ENCODE measurements around the gene SPATA33.
"Not testable (repeated sequence)": the region's sequence is repeated elsewhere in the genome, so short reads cannot be mapped to it uniquely, and the experiment has no call there.

Gene SPATA33

GRCh38 chr16:89690392-89690901 is 32.8 kb downstream of the SPATA33 start:
- no peak for TF ChIP-seq CTCF (IDR thresholded peaks at IDR 0.05; ENCODE audit: low read depth, low read length, missing control alignments)
- no peak overlapping the region for H3K4me3 ChIP-seq (replicated peaks; ENCODE audit: low read depth, low read length)
- DNase-seq (ENCODE audit: extremely low read depth, low read depth), result no peak

GRCh38 chr16:89691231-89691985 is 33.8 kb downstream of the SPATA33 start:
- DNase-seq (ENCODE audit: extremely low read depth, low read depth), result no peak
- H3K4me3 ChIP-seq (replicated peaks; ENCODE audit: low read depth, low read length), result no peak overlapping the region
- TF ChIP-seq CTCF (IDR thresholded peaks at IDR 0.05; ENCODE audit: low read depth, low read length, missing control alignments), result no peak

GRCh38 chr16:89691986-89692569 is 34.4 kb downstream of the SPATA33 start:
- no peak overlapping the region for H3K4me3 ChIP-seq (replicated peaks; ENCODE audit: low read depth, low read length)
- no peak for DNase-seq (ENCODE audit: extremely low read depth, low read depth)
- no peak for TF ChIP-seq CTCF (IDR thresholded peaks at IDR 0.05; ENCODE audit: low read depth, low read length, missing control alignments)

- no peak overlapping the region for H3K4me3 ChIP-seq (replicated peaks; ENCODE audit: low read depth, low read length)
- no peak for TF ChIP-seq CTCF (IDR thresholded peaks at IDR 0.05; ENCODE audit: low read depth, low read length, missing control alignments)
These were observed 35.7 kb downstream of the SPATA33 start for GRCh38 chr16:89693289-89693731.

GRCh38 chr16:89693931-89694783 is 36.5 kb downstream of the SPATA33 start:
- DNase-seq (ENCODE audit: extremely low read depth, low read depth), result no peak
- no peak overlapping the region for H3K4me3 ChIP-seq (replicated peaks; ENCODE audit: low read depth, low read length)
- TF ChIP-seq CTCF (IDR thresholded peaks at IDR 0.05; ENCODE audit: low read depth, low read length, missing control alignments), result no peak

More at GRCh38 chr16:89693289-89693731, 35.7 kb downstream of the SPATA33 start:
- DNase-seq (ENCODE audit: extremely low read depth, low read depth), result no peak

GRCh38 chr16:89694784-89695085 is 37.1 kb downstream of the SPATA33 start:
- DNase-seq (ENCODE audit: extremely low read depth, low read depth); H3K4me3 ChIP-seq (replicated peaks; ENCODE audit: low read depth, low read length): not testable (repeated sequence)

Measured in HFF-Myc (cell line).